ENCODE measurements around the gene TSR3.

TSR3 gene

GRCh38 chr16:1323296-1324239 lies 28.1 kb downstream of the TSR3 start:
- no peak for TF ChIP-seq CTCF (conservative IDR thresholded peaks at IDR 0.05; ENCODE audit: control insufficient read depth, insufficient read depth, low read depth, low read length)
- DNase-seq (ENCODE audit: low read depth), result no peak
- no peak overlapping the region for H3K4me3 ChIP-seq (ENCODE audit: control insufficient read depth, low read depth, low read length)

GRCh38 chr16:1322407-1322806 lies 29.3 kb downstream of the TSR3 start:
- no peak for TF ChIP-seq CTCF (conservative IDR thresholded peaks at IDR 0.05; ENCODE audit: control insufficient read depth, insufficient read depth, low read depth, low read length)
- no peak for DNase-seq (ENCODE audit: low read depth)
- no peak overlapping the region for H3K4me3 ChIP-seq (ENCODE audit: control insufficient read depth, low read depth, low read length)

GRCh38 chr16:1320658-1321240 lies 30.9 kb downstream of the TSR3 start:
- no peak for TF ChIP-seq CTCF (conservative IDR thresholded peaks at IDR 0.05; ENCODE audit: control insufficient read depth, insufficient read depth, low read depth, low read length)
- H3K4me3 ChIP-seq (ENCODE audit: control insufficient read depth, low read depth, low read length), result no peak overlapping the region
- no peak for DNase-seq (ENCODE audit: low read depth)

GRCh38 chr16:1320097-1320496 lies 31.6 kb downstream of the TSR3 start:
- no peak overlapping the region for H3K4me3 ChIP-seq (ENCODE audit: control insufficient read depth, low read depth, low read length)
- DNase-seq (ENCODE audit: low read depth), result no peak
- no peak for TF ChIP-seq CTCF (conservative IDR thresholded peaks at IDR 0.05; ENCODE audit: control insufficient read depth, insufficient read depth, low read depth, low read length)

GRCh38 chr16:1319041-1319440 lies 32.6 kb downstream of the TSR3 start:
- TF ChIP-seq CTCF (conservative IDR thresholded peaks at IDR 0.05; ENCODE audit: control insufficient read depth, insufficient read depth, low read depth, low read length), result no peak
- DNase-seq (ENCODE audit: low read depth), result no peak
- no peak overlapping the region for H3K4me3 ChIP-seq (ENCODE audit: control insufficient read depth, low read depth, low read length)

- no peak overlapping the region for H3K4me3 ChIP-seq (ENCODE audit: control insufficient read depth, low read depth, low read length)
- no peak for DNase-seq (ENCODE audit: low read depth)
- TF ChIP-seq CTCF (conservative IDR thresholded peaks at IDR 0.05; ENCODE audit: control insufficient read depth, insufficient read depth, low read depth, low read length), result no peak
Measured at GRCh38 chr16:1318268-1318545, 33.5 kb downstream of the TSR3 start.
